Activated naive CD8-positive, alpha-beta T cell treated with anti-CD3 and anti-CD28 coated beads, Interleukin-2, amount 10 ng/mL, durations not matched to agents 7 days and 5 days (primary cell): ENCODE measurements around the gene ARHGAP26. TPM values are rescaled to one million over a fixed set of nuclear protein-coding genes. Genes with fewer than 3 reads are reported as not detected.

Experiments
- ATAC-seq: fragments of 150-1000 bp; cut with Tn5 transposase; one replicate; pipeline ENCODE4 v1.10.0; 2021; ENCODE audit warnings: low read depth, moderate library complexity
- POLR2A ChIA-PET: fragments of 350-600 bp; sonication (Branson Sonifier 250); formaldehyde crosslinking; loops from one replicate; lab custom pipeline; 2021; ENCODE audit warnings: antibody characterized with exemption; lab: Charles Lee
- DNase-seq: peaks from one replicate; pipeline ENCODE4 v3.0.0; 2021
- H3K27ac Mint-ChIP-seq: one replicate; pipeline ENCODE4 v1.8.0; 2022; ENCODE audit warnings: mild to moderate bottlenecking, mixed read lengths
- H3K27me3 Mint-ChIP-seq: one replicate; pipeline ENCODE4 v1.8.0; 2022; ENCODE audit warnings: mild to moderate bottlenecking, moderate library complexity, mixed read lengths
- H3K36me3 Mint-ChIP-seq: one replicate; pipeline ENCODE4 v1.8.0; 2021; ENCODE audit warnings: mild to moderate bottlenecking, mixed read lengths
- H3K4me1 Mint-ChIP-seq: one replicate; pipeline ENCODE4 v1.8.0; 2021; ENCODE audit warnings: mixed read lengths
- H3K4me3 Mint-ChIP-seq: one replicate; pipeline ENCODE4 v1.8.0; 2022; ENCODE audit warnings: mild to moderate bottlenecking, moderate library complexity, mixed read lengths
- H3K9me3 Mint-ChIP-seq: one replicate; pipeline ENCODE4 v1.8.0; 2021; ENCODE audit warnings: mixed read lengths
- total RNA-seq, 2 experiments: library from RNA; stranded (reverse); gene quantifications; one replicate each; pipeline ENCODE4 v1.2.3, GENCODE V29; 2021

ARHGAP26 gene
- total RNA-seq, 2 experiments from 2014 or later = 30.6 to 32.0 TPM

DNA sequence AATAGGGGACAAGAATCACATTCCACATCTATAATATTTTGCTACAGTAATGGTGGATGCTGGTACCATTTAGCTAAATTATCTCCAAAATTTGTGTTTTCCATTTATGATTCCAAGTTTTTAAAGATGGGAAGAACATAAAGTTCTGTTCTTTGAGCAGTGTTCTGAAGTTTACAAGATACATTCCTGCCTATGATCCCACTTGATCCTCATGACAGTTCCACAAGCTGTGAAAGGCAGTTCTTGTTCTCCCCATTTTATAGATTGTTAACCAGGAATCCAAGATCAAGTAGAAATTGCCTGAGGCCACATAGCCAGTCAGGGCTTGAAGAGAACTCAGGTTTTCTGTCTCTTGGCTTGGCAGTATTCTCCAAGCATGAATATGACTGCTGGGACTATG, 376.0 kb downstream of the ARHGAP26 start:
- H3K9me3 Mint-ChIP-seq = no peaks in the 10 kb centered on the region
- DNase-seq (no peak), ATAC-seq (no peak)
- POLR2A ChIA-PET = no interaction called here
- no peak overlapping the region for H3K27ac Mint-ChIP-seq
- H3K36me3 Mint-ChIP-seq = peaks cover 33% of the 10 kb centered on the region
- no peak overlapping the region for H3K4me3 Mint-ChIP-seq
- no peaks in the 10 kb centered on the region for H3K27me3 Mint-ChIP-seq
- peaks cover 4% of the 10 kb centered on the region for H3K4me1 Mint-ChIP-seq

DNA sequence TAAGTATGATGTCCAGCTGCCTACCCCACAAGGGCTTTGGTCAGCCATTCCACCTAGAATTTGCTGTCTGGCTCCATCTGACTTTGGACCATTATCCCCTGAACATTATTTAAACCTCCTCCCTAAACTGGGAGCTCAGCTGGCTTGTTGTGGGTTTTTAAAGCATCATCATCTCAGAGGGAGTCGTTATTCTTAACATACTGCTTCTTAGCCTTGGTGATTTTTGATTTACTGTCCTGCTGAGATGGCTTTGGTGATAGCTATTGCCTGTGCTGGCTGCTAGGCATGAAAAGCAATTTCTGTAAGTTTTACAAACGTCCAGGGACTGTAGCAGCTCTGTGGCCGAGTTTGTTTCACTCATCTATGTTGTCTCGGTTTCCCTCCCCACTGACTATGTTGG, 377.2 kb downstream of the ARHGAP26 start:
- H3K4me1 Mint-ChIP-seq = peaks cover 4% of the 10 kb centered on the region
- POLR2A ChIA-PET = no interaction called here
- peaks cover 35% of the 10 kb centered on the region for H3K36me3 Mint-ChIP-seq
- no peaks in the 10 kb centered on the region for H3K9me3 Mint-ChIP-seq
- H3K27me3 Mint-ChIP-seq = no peaks in the 10 kb centered on the region
- no peak overlapping the region for H3K27ac Mint-ChIP-seq
- ATAC-seq = no peak
- no peak for DNase-seq
- no peak overlapping the region for H3K4me3 Mint-ChIP-seq

DNA sequence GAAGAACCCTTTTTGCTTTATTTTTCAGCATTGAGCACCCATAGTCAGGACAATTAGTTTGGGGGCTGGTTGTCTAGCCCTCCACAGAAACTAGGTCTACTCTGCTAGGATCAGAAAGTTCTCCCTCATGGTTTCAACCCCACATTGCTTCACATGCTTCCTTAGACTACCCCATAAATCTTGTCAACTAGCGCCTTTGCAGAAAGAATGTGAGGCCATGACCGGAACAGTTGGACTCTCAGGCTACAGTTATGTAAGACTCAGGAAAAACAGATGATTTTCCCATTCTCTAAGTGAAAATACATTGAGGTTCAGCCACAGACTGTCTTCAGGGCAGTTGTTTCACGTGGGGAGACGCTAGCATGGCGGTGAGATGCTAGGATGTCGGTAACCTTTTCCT, 377.7 kb downstream of the ARHGAP26 start:
- H3K4me3 Mint-ChIP-seq = no peak overlapping the region
- DNase-seq = no peak
- peaks cover 38% of the 10 kb centered on the region for H3K36me3 Mint-ChIP-seq
- H3K9me3 Mint-ChIP-seq = no peaks in the 10 kb centered on the region
- H3K27ac Mint-ChIP-seq = no peak overlapping the region
- no peaks in the 10 kb centered on the region for H3K27me3 Mint-ChIP-seq
- POLR2A ChIA-PET = no interaction called here
- peaks cover 7% of the 10 kb centered on the region for H3K4me1 Mint-ChIP-seq
- no peak for ATAC-seq

DNA sequence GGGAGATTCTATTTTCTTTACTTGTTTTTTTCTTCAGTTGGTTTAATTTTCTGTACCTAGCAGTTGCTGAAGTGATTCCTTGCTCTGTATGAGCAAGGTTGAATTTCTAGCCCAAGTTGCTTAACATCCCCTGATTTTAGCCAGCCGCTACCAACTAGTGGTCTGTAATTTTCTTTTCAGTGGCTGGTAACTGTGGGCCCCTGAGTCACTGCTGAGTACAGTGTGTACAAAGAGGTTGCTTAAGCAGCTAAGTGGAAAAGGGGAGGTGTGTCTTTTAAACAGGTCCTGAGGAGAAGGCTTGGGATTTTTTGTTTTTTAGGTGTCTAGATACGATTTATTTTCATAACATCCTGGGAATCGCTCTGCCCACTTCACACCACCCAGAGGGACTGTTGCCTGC, 378.6 kb downstream of the ARHGAP26 start:
- no peak overlapping the region for H3K27ac Mint-ChIP-seq
- DNase-seq = no peak
- H3K4me3 Mint-ChIP-seq = no peak overlapping the region
- H3K4me1 Mint-ChIP-seq = peaks cover 7% of the 10 kb centered on the region
- peaks cover 40% of the 10 kb centered on the region for H3K36me3 Mint-ChIP-seq
- H3K27me3 Mint-ChIP-seq = no peaks in the 10 kb centered on the region
- H3K9me3 Mint-ChIP-seq = no peaks in the 10 kb centered on the region
- ATAC-seq = no peak
- POLR2A ChIA-PET = no interaction called here

DNA sequence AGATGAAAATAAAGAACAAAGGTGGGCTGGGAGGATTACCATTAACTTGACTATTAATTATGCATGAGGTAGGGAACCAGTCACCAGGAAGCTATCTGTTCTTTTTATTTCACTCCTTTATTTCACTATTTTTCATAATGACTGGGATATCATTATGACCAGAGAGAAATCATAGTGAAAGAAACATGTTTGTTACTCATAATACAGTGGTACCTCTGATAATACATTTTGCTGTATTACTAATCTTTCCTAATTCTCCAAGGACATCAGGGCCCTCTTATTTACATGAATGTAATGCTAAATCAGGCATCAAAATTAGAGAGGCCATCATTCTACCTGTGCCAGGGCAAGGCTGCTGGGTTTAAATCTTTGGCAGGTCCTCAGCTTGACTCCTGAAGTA, 379.6 kb downstream of the ARHGAP26 start:
- peaks cover 38% of the 10 kb centered on the region for H3K36me3 Mint-ChIP-seq
- H3K27me3 Mint-ChIP-seq = no peaks in the 10 kb centered on the region
- H3K4me1 Mint-ChIP-seq = peaks cover 7% of the 10 kb centered on the region
- no peaks in the 10 kb centered on the region for H3K9me3 Mint-ChIP-seq
- DNase-seq (no peak), ATAC-seq (no peak)
- H3K27ac Mint-ChIP-seq = no peak overlapping the region
- POLR2A ChIA-PET = no interaction called here
- H3K4me3 Mint-ChIP-seq = no peak overlapping the region

DNA sequence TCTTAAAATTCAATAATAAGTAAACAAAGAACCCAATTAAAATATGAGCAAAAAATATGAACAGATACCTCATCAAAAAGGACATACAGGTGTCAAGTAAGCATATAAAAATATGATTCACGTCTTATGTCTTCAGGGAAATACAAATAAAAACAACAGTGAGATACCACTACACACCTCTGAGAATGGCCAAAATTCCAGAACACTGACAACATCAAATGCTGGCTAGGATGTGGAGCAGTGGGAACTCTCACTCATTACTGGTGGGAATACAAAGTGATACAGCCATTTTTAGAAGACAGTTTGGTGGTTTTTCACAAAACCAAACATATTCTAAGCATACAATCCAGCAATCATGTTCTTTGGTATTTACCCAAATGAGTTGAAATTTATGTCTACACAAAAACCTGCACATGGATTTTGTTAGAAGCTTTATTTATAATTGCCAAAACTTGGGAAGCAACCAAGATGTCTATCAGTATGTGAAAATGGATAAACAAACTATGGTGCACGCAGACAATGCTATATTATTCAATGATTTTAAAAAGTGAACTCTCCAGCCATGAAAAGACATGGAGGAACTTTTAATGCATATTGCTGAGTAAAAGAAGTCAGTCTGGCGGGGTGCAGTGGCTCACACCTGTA, 381.0 kb downstream of the ARHGAP26 start:
- H3K27me3 Mint-ChIP-seq = no peaks in the 10 kb centered on the region
- H3K27ac Mint-ChIP-seq = no peak overlapping the region
- H3K4me1 Mint-ChIP-seq = peaks cover 3% of the 10 kb centered on the region
- no peak for ATAC-seq
- POLR2A ChIA-PET = no interaction called here
- DNase-seq = no peak
- peaks cover 33% of the 10 kb centered on the region for H3K36me3 Mint-ChIP-seq
- H3K9me3 Mint-ChIP-seq = no peaks in the 10 kb centered on the region
- H3K4me3 Mint-ChIP-seq = no peak overlapping the region

DNA sequence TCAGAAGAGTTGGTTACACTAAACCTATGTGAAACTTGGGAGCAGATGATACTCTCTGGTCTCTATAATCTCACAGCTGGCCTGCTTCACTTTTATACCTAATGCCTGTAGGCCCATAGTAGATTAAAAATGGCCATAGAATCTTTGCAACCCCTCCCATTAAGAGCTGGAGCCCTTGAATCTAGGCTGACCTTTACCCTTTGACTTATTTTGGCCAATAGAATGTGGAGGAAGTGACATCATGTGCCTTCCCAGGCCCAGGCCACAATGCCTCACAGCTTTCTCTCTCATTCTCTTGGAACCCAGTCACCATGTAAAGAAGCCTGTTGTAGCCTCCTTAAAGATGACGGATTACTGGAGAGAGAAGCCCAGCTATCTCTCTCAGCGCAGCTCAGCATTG, 382.3 kb downstream of the ARHGAP26 start:
- no peaks in the 10 kb centered on the region for H3K9me3 Mint-ChIP-seq
- H3K36me3 Mint-ChIP-seq = peaks cover 28% of the 10 kb centered on the region
- peaks cover 3% of the 10 kb centered on the region for H3K4me1 Mint-ChIP-seq
- no peak for DNase-seq
- no peak for ATAC-seq
- no peak overlapping the region for H3K27ac Mint-ChIP-seq
- H3K4me3 Mint-ChIP-seq = no peak overlapping the region
- POLR2A ChIA-PET = no interaction called here
- H3K27me3 Mint-ChIP-seq = no peaks in the 10 kb centered on the region

DNA sequence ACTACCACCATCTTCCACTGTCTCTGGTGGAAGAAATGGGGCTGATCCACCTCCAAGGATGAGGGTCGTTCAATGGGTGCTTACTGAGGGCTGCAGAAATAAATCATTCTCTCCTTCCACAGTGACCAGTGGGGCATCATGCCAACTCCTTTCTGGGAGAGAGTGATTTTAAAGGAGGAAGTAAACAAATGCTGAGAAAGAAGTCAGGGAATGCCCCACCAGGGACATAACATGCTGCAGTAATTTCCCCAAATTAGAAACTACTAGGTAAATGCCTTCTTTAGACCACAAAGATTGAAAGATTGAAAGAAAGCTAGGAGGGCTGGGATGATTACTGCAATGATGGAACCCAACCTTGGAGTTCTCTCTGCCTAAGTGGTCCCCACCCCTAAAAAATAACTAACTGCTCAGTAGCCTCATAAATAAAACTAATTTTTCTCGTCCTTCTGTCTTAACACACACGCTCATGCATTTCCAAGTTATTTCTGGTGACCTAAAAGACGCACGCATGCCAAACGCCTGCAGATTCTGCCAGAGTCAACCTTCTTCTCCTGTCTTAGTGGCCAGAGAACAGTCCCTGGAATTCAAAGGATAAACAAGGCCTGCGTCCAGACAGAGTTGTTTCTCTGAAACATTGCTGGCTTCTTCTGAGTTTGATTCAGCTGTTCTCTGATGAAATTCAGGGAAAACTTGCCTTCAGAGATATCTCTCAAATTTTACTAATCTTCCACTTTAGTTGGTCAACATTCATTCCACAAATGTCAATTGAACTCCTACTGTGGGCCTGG, 383.3 kb downstream of the ARHGAP26 start:
- Mint-ChIP-seq H3K4me3 (no peak overlapping the region), H3K4me1 (peaks cover 3% of the 10 kb centered on the region), H3K27me3 (no peaks in the 10 kb centered on the region), H3K36me3 (peaks cover 22% of the 10 kb centered on the region), H3K9me3 (no peaks in the 10 kb centered on the region), H3K27ac (no peak overlapping the region)
- ATAC-seq (no peak), DNase-seq (no peak)
- POLR2A ChIA-PET = no interaction called here

DNA sequence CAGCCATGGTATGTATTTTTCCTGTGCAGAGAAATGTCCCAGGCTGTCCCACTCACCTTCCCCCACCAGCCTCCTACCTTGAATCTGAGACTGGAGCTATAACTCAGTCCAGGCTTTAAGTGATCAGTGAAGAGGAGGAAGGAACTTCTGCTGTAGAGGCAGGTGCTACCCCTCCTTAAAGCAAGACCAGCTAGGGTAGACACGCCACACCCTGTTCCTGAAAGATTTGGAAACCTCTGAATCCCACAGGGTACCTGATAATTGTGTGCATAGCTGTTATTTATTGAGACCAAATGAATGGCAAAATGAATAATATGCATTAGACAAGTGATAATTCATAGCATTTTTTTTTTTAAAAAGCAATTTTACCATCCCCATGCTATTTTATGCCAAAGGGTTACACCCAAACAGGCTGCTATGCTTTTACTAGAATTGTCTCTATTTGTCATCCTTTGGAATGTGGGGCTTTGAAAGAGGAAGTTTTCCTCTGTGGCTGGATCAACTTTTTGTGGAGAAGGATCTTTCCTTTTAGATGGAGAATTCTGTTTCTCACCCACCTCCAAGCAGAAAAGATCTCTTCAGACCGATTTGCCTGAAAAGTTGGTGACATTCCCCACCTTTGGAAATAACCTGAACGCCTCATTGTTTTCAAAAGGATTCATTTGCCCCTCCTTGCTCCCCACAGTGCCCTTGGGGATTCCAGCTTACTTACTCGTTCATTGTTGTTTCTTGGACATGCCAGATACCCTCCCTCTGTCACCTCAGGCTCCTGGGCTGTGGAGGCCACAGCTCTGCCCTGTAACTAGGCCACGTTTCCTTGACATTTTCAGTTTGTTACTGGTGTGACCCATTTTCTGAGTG, 384.6 kb downstream of the ARHGAP26 start:
- H3K27ac Mint-ChIP-seq = no peak overlapping the region
- peaks cover 16% of the 10 kb centered on the region for H3K36me3 Mint-ChIP-seq
- no peak for ATAC-seq
- POLR2A ChIA-PET = interaction anchor here (0.6 kb wide), 1 partner anchor 42 kb away, joined by 3 read pairs; no protein-coding TSS in a partner anchor
- H3K27me3 Mint-ChIP-seq = no peaks in the 10 kb centered on the region
- no peak overlapping the region for H3K4me3 Mint-ChIP-seq
- H3K4me1 Mint-ChIP-seq = peaks cover 3% of the 10 kb centered on the region
- DNase-seq = no peak
- H3K9me3 Mint-ChIP-seq = no peaks in the 10 kb centered on the region

DNA sequence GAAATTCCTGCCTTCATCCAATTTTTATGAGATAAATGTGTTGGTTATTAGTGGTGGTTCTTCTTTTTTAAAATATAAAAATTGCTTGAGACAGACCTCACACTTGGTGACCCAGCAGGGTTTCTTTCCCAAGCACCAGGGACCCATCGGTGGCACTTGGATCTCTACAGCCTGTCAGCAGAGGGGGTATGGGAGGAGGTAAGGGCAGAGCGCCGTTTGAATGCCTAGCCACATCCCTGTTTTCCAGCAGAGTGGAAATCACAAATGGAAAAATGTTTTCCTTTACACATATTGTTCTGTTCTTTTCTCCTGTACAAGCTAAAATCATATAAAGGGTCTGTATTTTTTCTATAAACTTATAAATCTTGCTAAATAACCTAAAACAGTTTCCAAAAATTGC, 385.3 kb downstream of the ARHGAP26 start:
- peaks cover 14% of the 10 kb centered on the region for H3K36me3 Mint-ChIP-seq
- no peak overlapping the region for H3K4me3 Mint-ChIP-seq
- POLR2A ChIA-PET = no interaction called here
- DNase-seq (no peak), ATAC-seq (no peak)
- peaks cover 3% of the 10 kb centered on the region for H3K4me1 Mint-ChIP-seq
- H3K27ac Mint-ChIP-seq = no peak overlapping the region
- H3K27me3 Mint-ChIP-seq = no peaks in the 10 kb centered on the region
- no peaks in the 10 kb centered on the region for H3K9me3 Mint-ChIP-seq

DNA sequence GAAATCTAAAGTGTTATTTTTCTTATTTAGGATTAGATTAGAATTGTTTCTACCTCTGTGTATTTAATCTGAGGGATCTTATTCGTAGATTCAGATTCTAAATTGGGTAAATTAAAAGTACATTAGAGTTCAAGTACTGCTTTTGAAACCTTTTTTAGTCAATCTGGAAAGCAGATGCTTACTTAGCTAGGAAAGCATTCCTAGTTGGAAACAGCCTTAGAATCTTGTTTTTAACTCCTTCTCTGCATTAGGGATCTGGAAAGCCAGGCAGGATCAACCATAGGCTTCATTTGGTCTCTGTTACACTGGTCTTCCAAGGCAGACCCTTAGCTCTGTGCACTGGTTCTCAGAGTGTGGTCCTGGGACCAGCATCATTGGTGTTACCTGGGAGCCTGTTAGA, 385.9 kb downstream of the ARHGAP26 start:
- Mint-ChIP-seq H3K27ac (no peak overlapping the region), H3K4me3 (no peak overlapping the region), H3K27me3 (no peaks in the 10 kb centered on the region), H3K36me3 (peaks cover 10% of the 10 kb centered on the region), H3K4me1 (peaks cover 3% of the 10 kb centered on the region), H3K9me3 (no peaks in the 10 kb centered on the region)
- POLR2A ChIA-PET = no interaction called here
- no peak for DNase-seq
- ATAC-seq = no peak

DNA sequence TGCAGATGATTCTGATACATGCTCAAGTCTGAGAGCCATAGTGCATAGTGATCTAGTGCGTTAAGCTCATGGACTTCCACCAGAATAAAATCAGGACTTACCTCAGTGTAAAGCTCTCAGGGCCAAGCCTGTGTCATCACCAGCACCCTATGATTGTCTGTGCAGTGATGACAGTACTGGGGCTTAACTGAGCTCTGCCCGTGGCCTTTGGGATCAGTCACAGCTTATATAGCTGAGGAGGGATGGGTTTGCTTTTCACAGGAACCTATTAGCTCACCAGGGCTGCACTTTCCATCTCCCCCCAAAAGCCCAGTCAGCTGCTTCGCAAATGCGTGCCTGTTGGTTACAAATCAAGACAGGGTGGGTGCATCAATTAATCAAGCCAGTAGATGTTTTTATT, 386.4 kb downstream of the ARHGAP26 start:
- H3K4me1 Mint-ChIP-seq = peaks cover 3% of the 10 kb centered on the region
- H3K36me3 Mint-ChIP-seq = peaks cover 12% of the 10 kb centered on the region
- no peak for ATAC-seq
- H3K4me3 Mint-ChIP-seq = no peak overlapping the region
- no peak for DNase-seq
- peaks cover 2% of the 10 kb centered on the region for H3K9me3 Mint-ChIP-seq
- no peaks in the 10 kb centered on the region for H3K27me3 Mint-ChIP-seq
- POLR2A ChIA-PET = no interaction called here
- no peak overlapping the region for H3K27ac Mint-ChIP-seq

DNA sequence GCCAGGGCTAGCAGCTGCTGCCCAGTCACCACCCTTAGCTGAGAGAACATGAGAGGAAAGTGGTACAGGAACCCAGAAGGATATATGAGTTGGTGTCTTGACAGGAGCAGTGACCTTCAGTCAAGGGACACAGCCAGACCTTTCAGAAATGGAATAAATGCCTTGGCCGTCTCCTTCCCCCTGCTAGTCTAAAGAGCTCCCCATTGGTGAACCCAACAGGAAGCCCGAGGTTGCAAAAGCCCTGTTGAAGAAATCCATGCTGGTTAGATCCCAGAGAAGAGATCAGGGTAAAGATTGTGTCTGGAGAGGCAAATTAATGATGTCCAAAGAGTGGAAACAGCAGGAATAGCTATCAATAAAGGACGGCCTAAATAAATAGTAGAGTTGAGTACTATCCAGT, 388.9 kb downstream of the ARHGAP26 start:
- ATAC-seq (no peak), DNase-seq (no peak)
- Mint-ChIP-seq H3K9me3 (peaks cover 7% of the 10 kb centered on the region), H3K27me3 (no peaks in the 10 kb centered on the region), H3K4me3 (no peak overlapping the region), H3K4me1 (no peaks in the 10 kb centered on the region), H3K36me3 (peaks cover 18% of the 10 kb centered on the region), H3K27ac (no peak overlapping the region)
- POLR2A ChIA-PET = no interaction called here
